GM23338 (cell line): Measurements from ENCODE around the gene CCDC157. TPM values are rescaled to one million over a fixed set of nuclear protein-coding genes. Genes with fewer than 3 reads are reported as not detected.

Source experiments
- ATAC-seq: fragments of 200-7000 bp; cut with Tn5 transposase; 3 replicates; pipeline ENCODE4 v1.9.1; 2020
- DNase-seq: peaks from one replicate; pipeline ENCODE4 v3.0.0-alpha.2; 2015; ENCODE audit warnings: low spot score
- H2AFZ ChIP-seq: fragments of 200-600 bp; sonication (generic); 2 replicates; pipeline ENCODE4 v1.8.0; 2016; ENCODE audit warnings: antibody characterized with exemption, mild to moderate bottlenecking, moderate library complexity
- H3F3A ChIP-seq: fragments of 200-600 bp; sonication (generic); replicated peaks from 2 replicates; pipeline ENCODE4 v1.8.0; 2017; ENCODE audit warnings: antibody characterized with exemption, mixed run types, low read depth
- H3K27ac ChIP-seq: fragments of 200-600 bp; sonication (generic); 2 replicates; pipeline ENCODE4 v1.6.1; 2016; ENCODE audit warnings: low read depth
- H3K27me3 ChIP-seq: fragments of 200-600 bp; sonication (generic); 2 replicates; pipeline ENCODE4 v1.8.0; 2016; ENCODE audit warnings: mild to moderate bottlenecking, mixed run types, moderate library complexity; ENCODE audit not compliant: insufficient read depth
- H3K36me3 ChIP-seq: fragments of 200-600 bp; sonication (generic); 2 replicates; pipeline ENCODE4 v1.8.0; 2016; ENCODE audit warnings: mild to moderate bottlenecking; ENCODE audit not compliant: insufficient read depth
- H3K4me1 ChIP-seq: fragments of 200-600 bp; sonication (generic); 2 replicates; pipeline ENCODE4 v1.8.0; 2016; ENCODE audit warnings: mild to moderate bottlenecking, moderate library complexity; ENCODE audit not compliant: insufficient read depth
- H3K4me2 ChIP-seq: fragments of 200-600 bp; sonication (generic); 2 replicates; pipeline ENCODE4 v1.7.1; 2017; ENCODE audit warnings: mixed run types
- H3K4me3 ChIP-seq: fragments of 200-600 bp; sonication (generic); 2 replicates; pipeline ENCODE4 v1.6.1; 2016; ENCODE audit warnings: mixed run types
- H3K79me2 ChIP-seq: fragments of 200-600 bp; sonication (generic); replicated peaks from 2 replicates; pipeline ENCODE4 v1.8.0; 2017; ENCODE audit warnings: mild to moderate bottlenecking; ENCODE audit not compliant: insufficient read depth
- H3K9me2 ChIP-seq: fragments of 200-600 bp; sonication (generic); 2 replicates; pipeline ENCODE4 v1.8.0; 2017; ENCODE audit not compliant: insufficient read depth
- H4K20me1 ChIP-seq: fragments of 200-600 bp; sonication (generic); replicated peaks from 2 replicates; pipeline ENCODE4 v1.8.0; 2017; ENCODE audit warnings: mild to moderate bottlenecking; ENCODE audit not compliant: insufficient read depth
- H3K27ac Mint-ChIP-seq: 2 replicates; pipeline ENCODE4 v1.8.0; 2020; ENCODE audit warnings: inconsistent platforms, mild to moderate bottlenecking, moderate library complexity, mixed read lengths
- H3K27me3 Mint-ChIP-seq: 3 replicates; pipeline ENCODE4 v1.8.0; 2022; ENCODE audit warnings: low read depth, mild to moderate bottlenecking, moderate library complexity, mixed read lengths, inconsistent platforms; ENCODE audit not compliant: insufficient read depth, poor library complexity
- H3K36me3 Mint-ChIP-seq: 3 replicates; pipeline ENCODE4 v1.8.0; 2021; ENCODE audit warnings: low read depth, mild to moderate bottlenecking, inconsistent platforms, moderate library complexity, mixed read lengths
- H3K4me1 Mint-ChIP-seq: 3 replicates; pipeline ENCODE4 v1.8.0; 2020; ENCODE audit warnings: mild to moderate bottlenecking, inconsistent platforms, mixed read lengths
- H3K4me3 Mint-ChIP-seq: 3 replicates; pipeline ENCODE4 v1.8.0; 2021; ENCODE audit warnings: moderate library complexity, mild to moderate bottlenecking, inconsistent platforms, mixed read lengths
- H3K9me3 Mint-ChIP-seq: 3 replicates; pipeline ENCODE4 v1.8.0; 2020; ENCODE audit warnings: moderate library complexity, mild to moderate bottlenecking, inconsistent platforms, mixed read lengths
- EZH2phosphoT487 ChIP-seq: fragments of 200-600 bp; sonication (generic); IDR thresholded peaks from one replicate; pipeline ENCODE4 v1.8.1; 2018; ENCODE audit warnings: antibody characterized with exemption; ENCODE audit not compliant: unreplicated experiment
- STAT1 ChIP-seq: IDR thresholded peaks from one replicate; pipeline ENCODE4 v1.6.1; 2016; ENCODE audit warnings: antibody characterized with exemption; ENCODE audit not compliant: unreplicated experiment
- polyA plus RNA-seq: library from polyadenylated mRNA; unstranded; fragments of >200 nt; fragmentation: Nextera tagmentation; extraction: Ambion mirVana; gene quantifications from 2 replicates; pipeline ENCODE4 v1.2.1, GENCODE V29; 2016
- total RNA-seq: library from RNA; depleted of rRNA; stranded (reverse); fragments of >200 nt; shearing (Covaris generic); gene quantifications from 2 replicates; pipeline ENCODE4 v1.2.3, GENCODE V29; 2014
- TF ChIP-seq, protein P1 (sequence below), 2 experiments: fragments of 200-600 bp in 1 of 2; sonication (generic) in 1 of 2; conservative IDR thresholded peaks; 2 replicates each; pipeline versions ENCODE4 v1.5.1 to v1.6.1; 2016 to 2017; ENCODE audit warnings: antibody characterized with exemption in 2 of 2, low read depth in 2 of 2, mild to moderate bottlenecking in 2 of 2, moderate library complexity in 1 of 2
- TF ChIP-seq, protein P2 (sequence below): IDR thresholded peaks from 2 replicates; pipeline ENCODE4 v1.6.1; 2016; ENCODE audit warnings: antibody characterized with exemption

CCDC157 gene
- total and polyA plus RNA-seq, 2 experiments from 2014 or later: 3.8 to 7.9 TPM

DNA sequence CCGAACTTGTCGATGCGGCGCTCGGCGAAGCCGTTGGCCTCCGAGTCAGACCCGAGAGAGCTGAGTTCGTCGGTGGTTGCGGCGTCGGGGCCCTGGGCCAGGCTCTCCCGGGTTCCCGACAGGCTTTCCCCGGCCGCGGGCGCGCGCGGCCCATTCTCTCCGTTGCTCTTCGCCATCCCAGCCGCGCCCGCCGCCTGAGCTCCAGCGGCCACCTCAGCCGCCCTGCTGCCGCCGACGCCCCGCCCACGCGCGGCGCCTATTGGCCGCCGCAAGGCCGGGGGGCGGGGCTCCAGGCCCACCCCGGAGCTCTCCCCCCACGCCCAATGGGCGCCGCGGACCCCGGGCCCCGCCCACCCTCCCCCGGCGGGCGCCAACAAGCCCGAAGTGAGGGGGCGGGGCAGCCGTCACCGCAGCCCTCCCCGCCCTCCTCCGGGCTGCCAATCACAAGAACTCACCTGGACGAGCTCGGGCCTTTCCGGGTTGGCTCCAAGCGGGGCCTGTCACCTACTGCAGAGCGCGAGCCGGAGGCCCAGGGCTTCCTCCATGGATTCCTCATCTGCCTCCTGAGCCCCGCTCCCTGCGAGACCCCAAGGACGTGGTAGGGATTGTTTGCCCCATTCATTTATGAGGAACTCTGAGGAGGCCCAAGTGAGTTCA, 30.0 kb upstream of the CCDC157 start, which contains the start of gene TBC1D10A:
Gene TBC1D10A (minus strand): TSS at position 236 of the 657 bp plus-strand sequence. CDS start 60 bp downstream, at position 176.
- peak; percentile 99 for DNase-seq
- H3K4me1 Mint-ChIP-seq: peaks cover 25% of the 10 kb centered on the region
- peak within 1 kb of the TSS; percentile 77 for H3K4me3 ChIP-seq
- no peaks in the 10 kb centered on the region for H3K36me3 ChIP-seq
- no peaks in the 10 kb centered on the region for H3K79me2 ChIP-seq
- no peaks in the 10 kb centered on the region for H3K9me3 Mint-ChIP-seq
- TF ChIP-seq EZH2phosphoT487: no peak
- TF ChIP-seq, protein P1, sequence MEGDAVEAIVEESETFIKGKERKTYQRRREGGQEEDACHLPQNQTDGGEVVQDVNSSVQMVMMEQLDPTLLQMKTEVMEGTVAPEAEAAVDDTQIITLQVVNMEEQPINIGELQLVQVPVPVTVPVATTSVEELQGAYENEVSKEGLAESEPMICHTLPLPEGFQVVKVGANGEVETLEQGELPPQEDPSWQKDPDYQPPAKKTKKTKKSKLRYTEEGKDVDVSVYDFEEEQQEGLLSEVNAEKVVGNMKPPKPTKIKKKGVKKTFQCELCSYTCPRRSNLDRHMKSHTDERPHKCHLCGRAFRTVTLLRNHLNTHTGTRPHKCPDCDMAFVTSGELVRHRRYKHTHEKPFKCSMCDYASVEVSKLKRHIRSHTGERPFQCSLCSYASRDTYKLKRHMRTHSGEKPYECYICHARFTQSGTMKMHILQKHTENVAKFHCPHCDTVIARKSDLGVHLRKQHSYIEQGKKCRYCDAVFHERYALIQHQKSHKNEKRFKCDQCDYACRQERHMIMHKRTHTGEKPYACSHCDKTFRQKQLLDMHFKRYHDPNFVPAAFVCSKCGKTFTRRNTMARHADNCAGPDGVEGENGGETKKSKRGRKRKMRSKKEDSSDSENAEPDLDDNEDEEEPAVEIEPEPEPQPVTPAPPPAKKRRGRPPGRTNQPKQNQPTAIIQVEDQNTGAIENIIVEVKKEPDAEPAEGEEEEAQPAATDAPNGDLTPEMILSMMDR (conservative IDR thresholded peaks at IDR 0.05; ENCODE audit: low read depth in 2 of 2): no peak
- TF ChIP-seq STAT1: no peak
- H2AFZ ChIP-seq: peak within 1 kb of the TSS; percentile 93; the same call in 1 of the 2 replicates
- H3K4me1 ChIP-seq: peaks cover 6% of the 10 kb centered on the region
- ATAC-seq: peak; percentile 92
- H3F3A ChIP-seq: peaks cover 9% of the 10 kb centered on the region
- H4K20me1 ChIP-seq: peaks cover 8% of the 10 kb centered on the region; the same call in 1 of the 2 replicates
- H3K4me2 ChIP-seq: peak within 1 kb of the TSS; percentile 92
- no peaks in the 10 kb centered on the region for H3K9me2 ChIP-seq
- peaks cover 11% of the 10 kb centered on the region for H3K36me3 Mint-ChIP-seq
- peak within 1 kb of the TSS; percentile 83; the same call in 1 of the 2 replicates for H3K27ac Mint-ChIP-seq
- H3K27ac ChIP-seq: peak within 1 kb of the TSS; percentile 79; the same call in 1 of the 2 replicates
- H3K27me3 ChIP-seq: no peaks in the 10 kb centered on the region
- H3K27me3 Mint-ChIP-seq: peaks cover 8% of the 10 kb centered on the region
- peak within 1 kb of the TSS; percentile 76 for H3K4me3 Mint-ChIP-seq

DNA sequence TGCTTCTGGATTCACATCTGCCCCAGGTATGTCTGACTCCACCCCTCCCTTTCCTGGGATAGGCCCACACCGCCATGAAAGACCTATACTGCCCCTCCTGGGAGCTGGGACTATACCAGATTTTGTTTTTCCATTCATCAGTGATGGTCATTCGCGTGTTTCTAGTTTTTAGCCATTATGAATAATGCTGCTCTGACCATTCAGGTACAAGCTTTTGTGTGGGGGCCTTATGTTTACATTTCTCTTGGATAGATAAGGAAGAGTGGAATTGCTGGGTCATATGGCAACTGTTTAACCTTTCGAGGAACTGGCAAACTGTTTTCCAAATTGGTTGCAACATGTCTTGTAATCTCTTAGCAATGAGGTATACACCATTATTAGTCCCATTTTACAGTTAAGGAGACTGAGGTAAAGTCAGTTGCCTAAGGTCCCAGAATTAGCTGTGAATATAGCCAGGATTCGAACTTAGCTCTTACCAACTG, 28.9 kb upstream of the CCDC157 start:
- Histone ChIP-seq H3K4me1 (peaks cover 6% of the 10 kb centered on the region), H4K20me1 (peaks cover 11% of the 10 kb centered on the region; the same call in 1 of the 2 replicates), H2AFZ (no peak overlapping the region), H3K4me3 (no peak overlapping the region), H3K36me3 (peaks cover 7% of the 10 kb centered on the region; the same call in 1 of the 2 replicates), H3K27ac (peak overlapping the region; percentile 7; the same call in 1 of the 2 replicates), H3K79me2 (no peaks in the 10 kb centered on the region), H3K9me2 (no peaks in the 10 kb centered on the region), H3K4me2 (no peak overlapping the region), H3F3A (peaks cover 9% of the 10 kb centered on the region), H3K27me3 (no peaks in the 10 kb centered on the region)
- H3K27me3 Mint-ChIP-seq: peaks cover 5% of the 10 kb centered on the region
- peak overlapping the region; percentile 70 for H3K4me3 Mint-ChIP-seq
- peak overlapping the region; percentile 83; the same call in 1 of the 2 replicates for H3K27ac Mint-ChIP-seq
- peak; percentile 72 for DNase-seq
- peaks cover 25% of the 10 kb centered on the region for H3K4me1 Mint-ChIP-seq
- H3K36me3 Mint-ChIP-seq: peaks cover 20% of the 10 kb centered on the region
- no peaks in the 10 kb centered on the region for H3K9me3 Mint-ChIP-seq
- ATAC-seq: peak; percentile 72
- TF ChIP-seq, protein P2, sequence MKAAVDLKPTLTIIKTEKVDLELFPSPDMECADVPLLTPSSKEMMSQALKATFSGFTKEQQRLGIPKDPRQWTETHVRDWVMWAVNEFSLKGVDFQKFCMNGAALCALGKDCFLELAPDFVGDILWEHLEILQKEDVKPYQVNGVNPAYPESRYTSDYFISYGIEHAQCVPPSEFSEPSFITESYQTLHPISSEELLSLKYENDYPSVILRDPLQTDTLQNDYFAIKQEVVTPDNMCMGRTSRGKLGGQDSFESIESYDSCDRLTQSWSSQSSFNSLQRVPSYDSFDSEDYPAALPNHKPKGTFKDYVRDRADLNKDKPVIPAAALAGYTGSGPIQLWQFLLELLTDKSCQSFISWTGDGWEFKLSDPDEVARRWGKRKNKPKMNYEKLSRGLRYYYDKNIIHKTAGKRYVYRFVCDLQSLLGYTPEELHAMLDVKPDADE: no peak
- TF ChIP-seq, protein P1 (conservative IDR thresholded peaks at IDR 0.05; ENCODE audit: low read depth in 2 of 2): peak; percentile 46 to 55
